Inflammatory macrophage treated with lipopolysaccharide for 1 hour (primary cell): ENCODE data around the gene AFMID.
"Not testable (repeated sequence)": the region's sequence is repeated elsewhere in the genome, so short reads cannot be mapped to it uniquely, and the experiment has no call there.

Source experiments
- DNase-seq, 2 donors: peaks; one replicate each; pipeline ENCODE4 v3.0.0-alpha.2; 2020 to 2022

Gene AFMID

DNA sequence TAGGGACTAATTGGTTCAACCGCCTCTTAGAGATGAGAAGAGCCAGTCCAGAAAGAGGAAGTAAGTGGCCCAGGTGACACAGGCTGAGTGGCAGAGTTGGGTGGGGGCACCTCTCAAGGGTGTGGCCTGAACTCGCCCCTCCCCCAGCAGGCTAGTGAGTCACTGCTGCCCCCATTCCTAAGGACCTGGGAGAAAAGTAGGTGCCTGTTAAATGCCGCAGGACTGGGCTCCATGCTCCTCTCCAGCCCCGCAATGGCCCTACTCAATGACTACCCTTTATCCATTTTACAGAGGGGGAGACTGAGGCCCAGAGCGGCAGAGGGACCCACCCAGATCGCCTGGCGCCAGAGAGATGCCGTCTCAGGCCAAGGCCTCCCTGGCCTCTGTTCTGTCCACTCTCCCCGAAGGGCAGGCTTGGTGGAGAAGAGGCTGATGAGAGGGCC lies 52.3 kb downstream of the AFMID start:
- no peak for DNase-seq

- DNase-seq: no peak
These were observed 53.0 kb downstream of the AFMID start for GRCh38 chr17:78240012-78240655.

DNA sequence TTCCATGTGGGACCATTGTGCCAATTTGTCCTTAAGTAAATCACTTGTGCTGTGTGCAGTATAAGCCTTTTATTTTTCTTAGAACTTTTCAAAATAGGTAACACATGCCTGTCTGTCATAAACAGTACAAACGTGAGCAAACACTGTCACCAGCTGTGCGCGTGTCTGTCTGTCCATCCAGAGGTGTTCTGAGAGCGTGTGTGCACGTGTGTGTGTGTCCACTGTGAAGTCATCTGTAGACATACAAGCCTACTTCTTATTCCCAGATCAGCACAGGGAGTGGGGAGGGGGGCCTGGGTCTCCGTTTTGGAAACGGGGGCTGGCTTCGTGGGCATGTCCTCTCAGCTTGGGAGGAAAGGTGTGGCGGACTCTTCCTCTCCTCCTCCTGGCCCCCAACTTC lies 53.7 kb downstream of the AFMID start:
- no peak for DNase-seq

DNA sequence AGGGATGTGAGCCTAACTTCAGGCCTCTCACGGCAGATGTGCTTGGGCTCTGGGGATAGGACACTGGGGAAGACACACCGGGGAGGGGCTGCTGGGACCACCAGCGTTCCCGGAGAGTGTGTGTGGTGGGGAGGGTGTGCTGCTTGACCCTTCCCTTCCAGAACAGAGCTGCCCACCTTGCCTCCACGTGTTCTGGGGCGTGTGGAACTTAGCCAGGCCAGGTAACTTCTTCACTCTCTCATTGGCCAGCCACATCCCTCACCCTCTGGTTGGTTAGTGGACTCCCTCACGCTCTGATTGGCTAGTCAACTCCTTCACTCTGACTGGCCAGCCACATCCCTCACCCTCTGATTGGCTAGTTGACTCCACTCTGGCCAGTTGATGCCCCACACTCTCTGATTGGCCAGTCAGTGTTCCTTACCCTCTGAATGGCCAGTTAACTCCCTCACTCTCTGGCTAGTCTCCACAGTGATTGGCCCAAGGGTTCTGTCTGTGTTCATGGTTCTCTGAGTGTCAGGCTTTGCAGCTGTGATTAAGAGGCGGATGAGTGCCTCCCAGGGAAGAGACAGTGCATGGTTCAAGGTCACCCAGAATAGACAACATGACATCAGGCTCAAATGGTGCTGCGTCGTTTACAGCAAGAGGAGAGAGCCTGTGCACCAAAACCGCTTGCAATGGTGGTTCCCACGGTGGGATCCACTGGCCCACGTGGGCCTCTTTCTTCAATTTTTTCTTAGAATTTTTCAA lies 54.3 kb downstream of the AFMID start:
- DNase-seq: peak in 1 of 2 donors; percentile 26

- DNase-seq: peak; percentile 72 to 96
These were observed 55.0 kb downstream of the AFMID start for GRCh38 chr17:78242024-78242742.

- no peak for DNase-seq
These were observed 60.1 kb downstream of the AFMID start for GRCh38 chr17:78247304-78247703.

- DNase-seq: no peak
These were observed 61.1 kb downstream of the AFMID start for GRCh38 chr17:78248051-78248914.

GRCh38 chr17:78249074-78249817 lies 62.1 kb downstream of the AFMID start:
- no peak for DNase-seq

DNA sequence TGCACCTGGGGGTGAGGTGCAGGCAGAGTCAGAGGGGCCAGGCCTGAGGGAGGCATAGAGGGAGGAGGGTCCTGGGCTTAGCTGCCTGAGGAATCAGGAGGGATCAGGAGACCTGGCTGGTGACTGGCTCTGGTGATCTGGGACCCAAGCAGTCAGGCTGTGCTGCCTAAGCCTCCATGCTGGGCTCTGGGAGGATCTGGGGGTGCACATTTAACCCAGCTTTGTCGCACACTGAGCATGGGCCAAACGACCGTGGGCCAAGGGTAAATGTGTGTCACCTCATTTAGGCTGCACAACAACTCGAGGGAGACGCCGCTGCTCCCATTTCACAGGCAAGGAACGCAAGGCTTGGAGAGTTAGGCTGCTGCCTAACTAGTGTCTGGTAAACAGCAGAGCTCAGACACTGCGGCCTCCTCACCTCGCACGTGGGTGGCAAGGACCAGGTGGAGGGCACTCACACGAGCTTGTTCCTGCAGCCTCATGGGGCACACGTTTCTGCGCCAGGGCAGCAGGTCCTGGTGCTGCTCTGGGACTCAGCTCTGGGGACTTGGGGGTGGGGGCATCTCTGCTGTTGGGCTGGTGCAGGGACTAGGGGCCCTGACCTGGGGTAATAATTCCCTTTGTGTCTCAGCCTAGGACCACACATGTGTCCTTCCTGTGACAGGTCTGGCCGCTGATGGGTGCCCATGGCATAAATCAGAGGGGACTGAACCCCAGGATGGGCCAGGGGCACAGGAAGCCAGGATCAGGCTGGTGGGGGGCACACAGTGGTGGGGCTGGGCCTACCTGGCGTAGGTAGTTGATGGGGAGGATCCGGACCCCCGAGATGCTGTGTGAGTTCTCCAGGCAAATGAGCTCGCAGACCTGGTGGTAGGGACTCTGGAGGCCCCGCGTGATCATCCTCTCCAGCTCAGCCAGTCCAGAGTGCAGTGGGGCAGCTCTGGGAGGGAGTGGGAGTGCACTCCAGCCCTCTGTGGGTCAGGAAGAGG lies 63.0 kb downstream of the AFMID start:
- DNase-seq: no peak

DNA sequence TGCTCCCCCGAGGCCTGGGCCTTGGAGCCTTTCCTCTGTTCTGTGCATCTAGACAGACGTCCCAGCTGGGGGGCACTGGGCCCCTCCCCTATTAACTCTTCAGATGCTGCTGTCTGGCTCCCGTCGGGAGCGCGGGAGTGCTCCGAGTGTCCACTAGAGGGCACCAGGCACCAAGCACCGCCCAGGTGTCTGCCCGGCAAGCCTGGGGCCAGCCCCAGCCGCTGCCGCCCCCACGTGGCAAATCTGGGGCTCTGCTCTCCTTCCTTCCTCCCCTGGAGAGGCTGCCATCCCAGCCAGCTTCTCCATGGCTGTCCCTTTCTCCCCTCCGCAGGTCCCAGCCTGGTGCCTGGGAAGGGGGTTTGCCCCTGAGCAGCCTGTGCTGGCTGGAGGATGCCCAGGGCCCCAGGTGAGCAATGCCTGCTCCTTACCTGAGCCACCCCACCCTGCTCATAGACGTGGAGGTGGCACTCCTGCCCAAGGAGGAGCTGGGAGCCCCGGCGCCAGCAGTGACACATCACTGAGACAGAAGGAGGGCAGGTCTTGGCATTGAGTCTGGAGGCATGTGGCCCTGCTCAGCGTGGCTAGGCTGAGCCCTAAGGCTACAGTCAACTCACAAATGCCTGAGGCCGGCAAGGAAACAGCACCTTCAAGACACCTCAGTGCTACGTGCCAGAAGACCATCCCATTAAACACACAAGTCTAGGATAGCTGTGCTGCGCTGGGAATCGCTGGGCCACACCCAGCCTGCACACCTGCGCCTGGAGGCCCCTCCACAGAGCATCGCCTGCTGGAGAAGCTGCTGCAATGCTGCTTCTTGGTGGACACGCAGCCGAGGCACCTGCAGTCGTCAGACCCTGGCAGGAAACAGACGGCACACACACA lies 64.0 kb downstream of the AFMID start:
- peak; percentile 73 to 91 for DNase-seq

DNA sequence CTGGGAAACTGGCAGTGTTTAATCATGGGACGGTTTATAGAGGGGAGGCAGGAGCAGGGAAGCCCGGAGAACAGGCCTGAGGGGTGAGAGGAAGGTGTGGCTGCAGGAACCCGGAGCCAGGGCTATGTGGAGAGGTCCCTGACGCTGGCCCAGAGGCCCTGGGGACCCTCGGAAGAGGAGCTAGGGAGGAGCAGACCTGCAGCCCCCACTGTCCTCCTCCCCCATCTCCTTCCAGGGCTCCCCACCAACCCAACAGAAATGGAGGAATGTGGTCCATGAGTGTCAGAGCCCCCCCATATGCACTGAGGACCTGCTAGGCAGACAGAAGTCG lies 64.6 kb downstream of the AFMID start:
- DNase-seq: no peak

DNA sequence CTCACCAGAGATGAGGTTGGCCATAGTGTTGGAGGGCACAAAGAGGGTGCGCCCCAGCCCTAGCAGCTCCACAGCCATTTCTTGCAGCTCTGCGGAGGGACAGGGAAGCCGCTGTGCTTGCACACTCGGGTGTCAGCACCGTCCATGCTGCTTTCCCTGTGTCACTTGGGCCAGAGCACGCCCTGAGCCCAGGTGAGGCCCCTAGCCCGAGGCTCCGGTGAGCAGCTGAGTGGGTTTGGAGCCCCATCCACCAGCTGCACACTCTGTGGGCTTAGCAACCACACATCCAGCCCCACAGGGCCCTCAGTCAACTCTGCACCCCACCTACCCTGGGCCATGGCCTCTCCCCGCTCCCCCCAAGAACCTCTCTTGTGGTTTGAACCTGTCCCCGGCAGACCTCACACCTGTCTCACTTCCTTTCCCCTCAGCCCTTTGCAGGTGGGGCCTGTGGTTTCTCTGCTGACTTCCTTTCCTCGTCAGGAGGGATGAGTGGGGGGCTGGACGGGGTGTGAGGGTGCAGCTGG lies 65.0 kb downstream of the AFMID start:
- DNase-seq: no peak

GRCh38 chr17:78252701-78253635 lies 65.8 kb downstream of the AFMID start:
- DNase-seq: no peak

DNA sequence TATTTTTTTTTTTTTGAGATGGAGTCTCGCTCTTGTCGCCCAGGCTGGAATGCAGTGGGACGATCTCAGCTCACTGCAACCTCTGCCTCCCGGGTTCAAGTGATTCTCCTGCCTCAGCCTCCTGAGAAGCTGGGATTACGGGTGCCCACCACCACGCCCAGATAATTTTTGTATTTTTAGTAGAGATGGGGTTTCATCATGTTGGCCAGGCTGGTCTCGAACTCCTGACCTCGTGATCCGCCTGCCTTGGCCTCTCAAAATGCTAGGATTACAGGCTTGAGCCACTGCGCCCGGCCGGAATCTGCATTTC lies 66.4 kb downstream of the AFMID start:
- not testable (repeated sequence) for DNase-seq

GRCh38 chr17:78253946-78254672 lies 66.9 kb downstream of the AFMID start:
- peak; percentile 63 to 83 for DNase-seq

GRCh38 chr17:78255029-78255656 lies 68.0 kb downstream of the AFMID start:
- DNase-seq: no peak

DNA sequence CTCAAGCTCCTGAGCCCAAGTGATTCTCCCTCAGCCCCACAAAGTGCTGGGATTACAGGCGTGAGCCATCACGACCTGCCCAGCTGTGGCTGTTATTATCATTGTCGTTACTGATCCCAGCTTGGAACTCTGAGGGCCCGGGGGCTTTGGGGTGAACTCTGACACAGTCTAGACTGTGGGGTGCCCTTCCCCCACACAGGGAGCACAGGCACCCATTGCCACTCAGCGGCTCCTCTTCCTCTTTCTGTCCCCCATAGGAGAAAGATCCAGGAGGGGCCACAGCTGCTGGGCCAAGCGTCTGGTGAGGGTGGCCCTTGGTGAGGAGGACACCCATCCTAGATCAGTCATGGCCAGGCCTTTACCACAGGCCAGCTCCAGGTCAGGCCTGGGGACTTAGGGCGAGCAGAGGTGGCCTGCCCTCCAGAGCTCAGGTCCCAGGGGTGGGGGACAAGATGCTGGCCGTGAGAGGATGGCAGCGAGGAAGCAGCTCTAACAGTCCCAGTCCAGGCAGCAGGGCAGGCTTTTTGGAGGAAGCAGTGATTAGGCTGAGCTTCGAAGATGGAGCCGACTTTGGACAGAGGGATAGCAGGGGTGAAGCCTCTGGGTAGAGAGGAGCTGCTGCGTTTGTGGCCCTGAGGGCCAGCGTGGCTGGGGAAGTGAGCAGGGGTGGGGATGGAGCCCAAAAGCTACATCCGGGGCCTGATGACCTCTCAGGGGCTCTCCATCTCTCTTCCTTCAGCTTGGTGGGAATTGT lies 69.0 kb downstream of the AFMID start:
- DNase-seq: no peak
